ENCODE measurements around the gene TAF5L. TPM values are rescaled to one million over a fixed set of nuclear protein-coding genes. Genes with fewer than 3 reads are reported as not detected.

Gene TAF5L
- total and polyA plus RNA-seq, 2 of the 8 experiments (the other 6 are each of a cell fraction or from before 2014, with no cell fraction given), result 17.7 to 23.3 TPM

DNA sequence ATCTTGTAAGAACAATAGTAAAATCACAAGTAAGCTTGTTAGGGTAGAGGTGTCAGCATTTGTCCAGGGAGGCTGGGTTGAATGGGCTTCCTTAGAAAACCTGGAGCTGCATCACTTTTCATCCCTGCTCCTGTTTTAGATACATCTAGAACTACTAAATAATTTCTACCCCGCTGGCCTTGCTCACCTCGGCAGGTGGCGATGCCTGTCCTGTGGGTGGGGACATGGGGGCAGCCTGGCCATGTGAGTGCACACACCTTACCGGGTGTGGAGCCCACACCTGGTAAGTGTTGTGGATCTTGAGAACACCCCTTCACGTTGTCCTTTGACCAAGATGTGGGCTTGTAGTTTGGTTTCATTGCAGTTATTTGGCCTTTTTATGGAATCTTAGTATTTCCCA is 29.9 kb upstream of the TAF5L start (continued):
- TF ChIP-seq, protein P1, sequence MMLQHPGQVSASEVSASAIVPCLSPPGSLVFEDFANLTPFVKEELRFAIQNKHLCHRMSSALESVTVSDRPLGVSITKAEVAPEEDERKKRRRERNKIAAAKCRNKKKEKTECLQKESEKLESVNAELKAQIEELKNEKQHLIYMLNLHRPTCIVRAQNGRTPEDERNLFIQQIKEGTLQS (IDR thresholded peaks at IDR 0.05; ENCODE audit: insufficient read depth, low read depth, low read length), result no peak
- no peak for TF ChIP-seq EZH2 (IDR thresholded peaks at IDR 0.05; ENCODE audit: low read depth, low read length, severe bottlenecking)
- TF ChIP-seq, protein P2, sequence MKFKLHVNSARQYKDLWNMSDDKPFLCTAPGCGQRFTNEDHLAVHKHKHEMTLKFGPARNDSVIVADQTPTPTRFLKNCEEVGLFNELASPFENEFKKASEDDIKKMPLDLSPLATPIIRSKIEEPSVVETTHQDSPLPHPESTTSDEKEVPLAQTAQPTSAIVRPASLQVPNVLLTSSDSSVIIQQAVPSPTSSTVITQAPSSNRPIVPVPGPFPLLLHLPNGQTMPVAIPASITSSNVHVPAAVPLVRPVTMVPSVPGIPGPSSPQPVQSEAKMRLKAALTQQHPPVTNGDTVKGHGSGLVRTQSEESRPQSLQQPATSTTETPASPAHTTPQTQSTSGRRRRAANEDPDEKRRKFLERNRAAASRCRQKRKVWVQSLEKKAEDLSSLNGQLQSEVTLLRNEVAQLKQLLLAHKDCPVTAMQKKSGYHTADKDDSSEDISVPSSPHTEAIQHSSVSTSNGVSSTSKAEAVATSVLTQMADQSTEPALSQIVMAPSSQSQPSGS (IDR thresholded peaks at IDR 0.05; ENCODE audit: low read length), result no peak
